HG03558 (cell line): ENCODE measurements around the gene AGRN.
A peak's percentile ranks its signal among the peaks of the same experiment; 100 is the strongest.
"Not testable (repeated sequence)": the region's sequence is repeated elsewhere in the genome, so short reads cannot be mapped to it uniquely, and the experiment has no call there.

ENCODE experiments used
- ATAC-seq: cut with Tn5 transposase; IDR thresholded peaks from one replicate; pipeline ENCODE4 v1.9.1; 2021; ENCODE audit warnings: moderate number of reproducible peaks; ENCODE audit not compliant: unreplicated experiment; ENCODE audit errors: extremely low read depth

Gene AGRN

DNA sequence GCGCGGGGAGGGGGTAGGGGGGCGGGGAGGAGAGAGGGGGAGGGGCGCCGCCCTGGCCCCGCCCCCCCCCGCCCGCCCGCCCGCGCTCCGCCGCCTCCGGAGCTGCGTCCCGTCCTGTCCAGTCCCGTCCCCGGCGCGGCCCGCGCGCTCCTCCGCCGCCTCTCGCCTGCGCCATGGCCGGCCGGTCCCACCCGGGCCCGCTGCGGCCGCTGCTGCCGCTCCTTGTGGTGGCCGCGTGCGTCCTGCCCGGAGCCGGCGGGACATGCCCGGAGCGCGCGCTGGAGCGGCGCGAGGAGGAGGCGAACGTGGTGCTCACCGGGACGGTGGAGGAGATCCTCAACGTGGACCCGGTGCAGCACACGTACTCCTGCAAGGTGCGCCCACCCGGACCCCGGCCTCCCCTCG, at the start of gene AGRN:
Gene AGRN, plus strand, starts transcription at position 121 of the 405 bp plus-strand sequence. Its CDS starts 53 bp downstream, at position 174.
- ATAC-seq = peak; percentile 8

DNA sequence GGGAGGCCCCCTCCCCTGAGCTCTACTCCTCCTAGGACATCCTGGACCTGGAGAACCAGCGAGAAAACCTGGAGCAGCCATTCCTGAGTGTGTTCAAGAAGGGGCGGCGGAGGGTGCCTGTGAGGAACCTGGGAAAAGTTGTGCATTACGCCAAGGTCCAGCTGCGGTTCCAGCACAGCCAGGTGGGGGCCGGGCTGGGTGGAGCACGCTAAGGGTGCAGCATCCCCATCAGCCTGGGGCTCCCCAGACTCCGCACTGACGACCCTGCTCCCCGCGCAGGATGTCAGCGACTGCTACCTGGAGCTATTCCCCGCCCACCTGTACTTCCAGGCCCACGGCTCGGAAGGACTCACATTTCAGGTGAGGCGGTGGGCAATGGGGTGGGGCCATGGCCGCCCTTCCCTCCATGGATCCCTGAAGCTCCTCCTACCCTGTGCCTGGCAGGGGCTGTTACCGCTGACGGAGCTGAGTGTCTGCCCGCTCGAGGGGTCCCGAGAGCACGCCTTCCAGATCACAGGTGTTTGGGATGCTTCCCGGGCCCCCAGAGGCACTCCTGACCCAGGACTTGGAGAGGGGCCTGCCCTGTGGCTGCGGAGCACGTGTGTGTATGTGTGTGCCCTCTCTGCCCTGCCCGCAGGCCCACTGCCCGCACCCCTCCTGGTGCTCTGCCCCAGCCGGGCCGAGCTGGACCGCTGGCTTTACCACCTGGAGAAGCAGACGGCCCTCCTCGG, 49.5 kb upstream of the AGRN start:
- no peak for ATAC-seq

DNA sequence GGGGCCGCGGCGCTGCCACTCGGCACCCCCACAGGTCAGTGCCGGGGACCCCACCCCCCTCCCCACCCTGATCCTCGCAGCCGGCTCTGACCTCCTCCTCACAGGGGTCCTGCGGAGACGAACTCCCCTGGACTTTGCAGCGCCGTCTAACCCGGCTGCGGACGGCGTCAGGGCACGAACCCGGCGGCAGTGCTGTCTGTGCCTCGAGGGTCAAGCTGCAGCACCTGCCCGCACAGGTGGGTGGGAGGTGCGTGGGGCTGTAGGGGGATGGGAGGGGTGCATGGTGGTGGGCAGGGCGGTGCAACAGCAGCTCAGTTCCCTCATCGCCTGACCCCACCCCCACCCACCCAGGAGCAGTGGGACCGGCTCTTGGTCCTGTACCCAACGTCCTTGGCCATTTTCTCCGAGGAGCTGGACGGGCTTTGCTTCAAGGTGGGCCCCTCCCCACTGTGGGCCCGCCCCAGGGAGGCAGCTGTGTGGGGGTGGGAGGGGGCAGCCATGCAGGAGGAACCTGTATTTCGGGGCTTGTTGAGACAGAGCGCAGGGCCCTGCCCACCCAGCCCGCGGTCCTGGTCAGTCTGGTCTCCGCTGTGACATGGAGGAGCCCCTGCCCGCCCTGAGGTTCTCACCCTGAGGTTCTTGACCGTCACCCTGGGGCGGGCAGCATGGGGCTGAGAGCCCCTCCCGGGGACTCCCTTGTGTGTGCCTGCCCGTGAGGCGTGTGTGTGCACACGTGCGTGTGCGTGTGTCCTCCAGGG, 48.8 kb upstream of the AGRN start:
- no peak for ATAC-seq

- ATAC-seq = no peak
Measured at GRCh38 chr1:971751-972506, 48.0 kb upstream of the AGRN start.

DNA sequence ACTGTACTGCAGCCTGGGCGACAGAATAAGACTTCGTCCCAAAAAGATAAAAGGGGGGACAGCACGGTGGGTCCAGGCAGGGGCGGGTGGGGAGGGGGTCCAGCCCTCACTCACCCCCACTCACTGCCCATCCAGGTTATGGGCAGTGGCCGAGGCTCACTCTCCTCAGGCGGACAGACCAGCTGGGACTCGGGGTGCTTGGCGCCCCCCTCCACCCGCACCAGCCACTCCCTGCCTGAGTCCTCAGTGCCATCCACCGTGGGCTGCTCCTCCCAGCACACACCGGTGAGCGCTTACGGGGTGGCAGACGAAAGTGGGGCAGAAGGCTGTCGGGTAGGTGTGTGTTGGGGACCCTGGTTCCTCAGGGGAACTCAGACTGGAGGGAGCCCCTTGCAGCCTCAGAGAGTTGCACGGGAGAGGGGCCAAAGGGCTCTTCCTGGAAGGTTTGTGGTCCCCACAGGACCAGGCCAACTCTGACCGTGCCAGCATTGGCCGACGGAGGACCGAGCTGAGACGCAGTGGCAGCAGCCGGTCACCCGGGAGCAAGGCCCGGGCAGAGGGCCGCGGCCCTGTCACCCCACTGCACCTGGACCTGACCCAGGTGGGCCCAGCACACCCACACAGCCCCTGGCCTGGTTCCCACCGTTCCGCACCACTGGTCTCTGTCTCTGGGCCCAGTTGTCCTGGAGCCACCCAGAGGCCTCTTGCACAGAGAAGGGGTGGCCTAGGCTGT, 47.0 kb upstream of the AGRN start:
- no peak for ATAC-seq

DNA sequence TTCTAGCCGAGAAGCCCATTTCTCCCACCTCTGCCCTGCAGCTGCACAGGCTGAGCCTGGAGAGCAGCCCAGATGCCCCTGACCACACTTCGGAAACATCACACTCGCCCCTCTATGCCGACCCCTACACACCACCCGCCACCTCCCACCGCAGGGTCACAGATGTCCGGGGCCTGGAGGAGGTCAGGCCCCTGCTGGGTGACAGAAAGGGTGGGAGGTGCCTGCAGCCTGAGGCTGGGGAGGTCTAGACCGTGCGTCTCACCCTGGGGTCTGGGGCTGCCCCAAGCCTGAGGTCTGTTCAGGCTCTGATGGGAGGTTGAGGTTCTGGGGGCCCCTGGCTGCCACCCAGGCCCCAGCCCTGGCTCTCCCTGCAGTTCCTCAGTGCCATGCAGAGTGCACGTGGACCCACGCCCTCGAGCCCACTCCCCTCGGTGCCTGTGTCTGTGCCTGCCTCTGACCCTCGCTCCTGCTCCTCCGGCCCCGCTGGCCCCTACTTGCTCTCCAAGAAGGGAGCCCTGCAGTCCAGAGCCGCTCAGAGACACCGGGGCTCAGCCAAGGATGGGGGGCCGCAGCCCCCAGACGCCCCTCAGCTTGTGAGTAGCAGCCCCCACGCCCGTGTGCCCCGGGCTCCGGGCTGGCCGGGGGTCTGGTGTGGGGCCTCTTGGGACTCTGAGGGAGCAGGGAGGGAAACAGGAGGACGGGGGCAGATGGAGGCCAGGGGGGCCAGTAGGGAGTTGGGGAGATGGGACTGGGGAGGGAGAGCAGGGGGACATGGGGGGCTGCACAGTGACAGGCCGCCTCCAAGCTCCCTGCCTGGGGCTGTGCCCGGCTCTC, 46.2 kb upstream of the AGRN start:
- ATAC-seq = no peak

- no peak for ATAC-seq
Measured at GRCh38 chr1:974293-974640, 45.7 kb upstream of the AGRN start.

DNA sequence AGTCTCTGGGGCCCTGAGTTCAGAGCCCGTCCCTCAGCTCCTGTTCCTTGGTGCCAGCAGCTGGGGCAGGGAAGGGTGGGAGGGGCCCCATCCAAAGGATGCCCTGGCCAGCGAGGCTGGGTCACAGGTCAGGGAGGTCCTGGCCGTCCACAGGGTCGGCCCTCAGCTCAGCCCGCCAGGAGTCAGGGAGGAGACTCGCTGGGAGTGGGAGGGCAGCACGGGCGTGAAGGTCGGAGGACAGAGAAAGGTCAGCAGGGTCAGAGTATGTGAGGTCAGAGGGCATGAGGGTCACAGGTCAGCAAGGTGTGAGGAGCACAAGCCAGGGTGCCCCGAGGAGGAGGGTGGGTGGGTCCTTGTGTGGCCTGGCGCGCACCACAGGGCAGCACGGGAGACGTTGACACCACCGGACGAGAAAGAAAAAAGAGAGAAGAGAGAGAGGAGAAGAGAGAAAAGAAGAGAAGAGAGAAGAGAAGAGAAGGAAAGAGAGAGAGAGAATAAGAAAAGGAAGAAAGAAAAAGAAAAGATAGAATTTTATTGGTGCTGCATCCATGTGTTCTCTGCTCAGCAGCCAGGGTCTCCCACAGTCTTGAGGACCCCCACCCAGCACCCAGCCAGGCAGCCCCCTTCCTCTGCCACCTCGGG, 45.1 kb upstream of the AGRN start:
- ATAC-seq = no peak

GRCh38 chr1:975365-975764, 44.6 kb upstream of the AGRN start:
- no peak for ATAC-seq

GRCh38 chr1:975896-976683, 43.8 kb upstream of the AGRN start:
- ATAC-seq = no peak

DNA sequence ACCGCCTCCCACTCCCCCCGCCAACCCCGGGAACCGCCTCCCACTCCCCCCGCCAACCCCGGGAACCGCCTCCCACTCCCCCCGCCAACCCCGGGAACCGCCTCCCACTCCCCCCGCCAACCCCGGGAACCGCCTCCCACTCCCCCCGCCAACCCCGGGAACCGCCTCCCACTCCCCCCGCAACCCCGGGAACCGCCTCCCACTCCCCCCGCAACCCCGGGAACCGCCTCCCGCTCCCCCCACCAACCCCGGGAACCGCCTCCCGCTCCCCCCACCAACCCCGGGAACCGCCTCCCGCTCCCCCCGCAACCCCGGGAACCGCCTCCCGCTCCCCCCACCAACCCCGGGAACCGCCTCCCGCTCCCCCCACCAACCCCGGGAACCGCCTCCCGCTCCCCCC, 43.1 kb upstream of the AGRN start:
- not testable (repeated sequence) for ATAC-seq

DNA sequence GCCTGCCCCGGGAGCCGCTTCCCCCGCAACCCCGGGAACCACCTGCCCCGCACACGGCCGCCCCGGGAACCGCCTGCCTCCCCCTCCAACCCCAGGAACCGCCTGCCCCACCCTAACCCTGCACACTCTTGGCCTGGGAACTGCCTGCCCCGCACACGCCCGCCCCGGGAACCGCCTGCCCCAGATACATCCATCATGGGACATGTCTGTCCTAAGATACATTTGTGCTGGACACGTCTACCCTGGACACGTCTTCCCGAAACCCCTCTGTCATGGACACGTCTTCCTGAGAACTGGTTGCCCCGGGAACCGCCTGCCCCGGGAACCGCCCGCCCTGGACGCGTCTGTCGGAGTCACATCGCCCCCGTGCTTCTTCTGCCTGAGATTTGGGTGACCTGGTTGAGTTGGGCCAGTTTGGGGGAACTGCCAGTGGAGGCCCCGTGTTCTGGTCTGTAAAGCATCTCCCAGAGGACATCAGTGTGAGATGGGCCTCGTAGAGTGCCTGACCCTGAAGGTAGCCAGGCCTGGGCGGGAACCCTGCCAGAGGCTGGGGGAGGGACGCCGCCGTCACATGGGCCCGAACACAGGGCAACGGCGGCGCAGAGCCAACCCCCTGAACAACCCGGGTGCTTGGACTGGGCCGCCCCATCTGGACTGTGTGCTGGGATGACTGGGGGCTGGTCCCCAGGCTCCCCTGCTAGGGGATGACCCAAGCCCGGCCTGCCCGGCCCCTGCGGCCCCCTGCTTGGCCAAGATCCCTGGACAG, 41.7 kb upstream of the AGRN start:
- ATAC-seq = no peak

DNA sequence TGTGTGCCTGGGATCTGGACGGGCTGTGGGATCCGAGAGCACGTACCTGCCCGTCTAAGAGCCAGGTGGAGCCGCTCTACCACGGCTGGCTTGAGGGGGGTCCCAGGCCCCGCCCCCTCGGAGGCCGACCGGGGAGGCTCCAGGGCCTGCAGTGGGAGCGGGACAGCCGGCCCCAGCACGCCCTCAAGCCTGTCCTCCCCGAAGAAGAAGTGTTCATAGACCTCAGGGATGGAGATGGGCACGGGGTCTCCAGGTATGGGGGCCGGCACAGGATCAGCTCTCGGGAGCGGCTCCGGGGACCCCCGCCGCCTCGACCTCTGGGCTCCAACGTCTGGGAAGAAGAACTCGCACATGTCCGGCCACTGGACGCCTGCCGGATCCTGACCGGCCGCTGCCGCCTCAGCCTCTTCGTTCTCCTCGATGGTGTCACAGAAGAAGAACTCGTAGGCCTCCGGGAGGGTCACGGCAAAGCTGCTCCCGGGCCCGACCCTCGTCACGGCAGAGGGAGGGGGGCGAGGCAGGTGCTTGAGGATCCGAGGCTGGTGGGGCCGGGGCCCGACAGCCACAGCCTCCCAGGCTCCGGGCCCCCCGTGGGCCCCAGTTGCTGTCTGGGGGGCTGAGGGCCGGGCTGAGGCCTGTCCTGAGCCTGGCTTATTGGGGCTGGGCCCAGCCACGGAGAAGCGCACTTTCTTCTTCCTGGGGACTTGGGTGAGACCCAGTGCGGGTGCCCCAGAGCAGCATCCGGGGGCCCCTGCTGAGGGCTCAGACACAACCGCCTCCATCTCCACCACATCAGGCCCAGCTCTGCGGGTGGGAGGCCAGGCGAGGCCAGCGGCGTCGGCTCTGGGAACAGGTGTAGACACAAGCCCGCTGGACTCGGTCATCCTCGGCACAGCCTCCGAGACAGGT, 40.8 kb upstream of the AGRN start:
- ATAC-seq = no peak

DNA sequence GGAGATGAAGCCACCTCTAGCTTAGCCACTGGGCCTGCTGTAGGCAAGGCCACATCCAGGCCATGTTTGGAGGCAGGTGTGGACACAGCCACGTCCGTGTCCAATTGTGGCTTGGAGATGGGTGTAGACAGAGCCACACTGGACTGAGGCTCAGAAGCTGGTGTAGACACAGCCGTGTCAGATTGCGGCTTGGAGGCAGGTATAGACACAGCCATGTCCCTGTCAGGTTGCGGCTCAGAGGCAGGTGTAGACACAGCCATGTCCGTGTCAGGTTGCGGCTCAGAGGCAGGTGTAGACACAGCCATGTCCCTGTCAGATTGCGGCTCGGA, 40.2 kb upstream of the AGRN start:
- no peak for ATAC-seq

GRCh38 chr1:980137-980571, 39.8 kb upstream of the AGRN start:
- no peak for ATAC-seq

GRCh38 chr1:980602-981395, 39.1 kb upstream of the AGRN start:
- no peak for ATAC-seq
